Activated T-helper 17 cell treated with anti-CD3 and anti-CD28 coated beads, Interleukin-2, amount 50 U/mL, for 72 hours (primary cell): Measurements from ENCODE around the gene CDT1. TPM values are rescaled to one million over a fixed set of nuclear protein-coding genes. Genes with fewer than 3 reads are reported as not detected.

Experiments
- ATAC-seq: fragments of 150-1000 bp; cut with Tn5 transposase; replicated peaks from 2 replicates; pipeline ENCODE4 v1.10.0; 2021; ENCODE audit warnings: mild to moderate bottlenecking, moderate library complexity
- H3K27ac Mint-ChIP-seq: one replicate; pipeline ENCODE4 v1.8.0; 2022; ENCODE audit warnings: mixed read lengths
- H3K27me3 Mint-ChIP-seq: one replicate; pipeline ENCODE4 v1.8.0; 2022; ENCODE audit warnings: mixed read lengths
- H3K36me3 Mint-ChIP-seq: one replicate; pipeline ENCODE4 v1.8.0; 2022; ENCODE audit warnings: low read depth, mild to moderate bottlenecking, mixed read lengths
- H3K4me1 Mint-ChIP-seq: one replicate; pipeline ENCODE4 v1.8.0; 2022; ENCODE audit warnings: mixed read lengths
- H3K4me3 Mint-ChIP-seq: one replicate; pipeline ENCODE4 v1.8.0; 2022; ENCODE audit warnings: mild to moderate bottlenecking, mixed read lengths
- H3K9me3 Mint-ChIP-seq: one replicate; pipeline ENCODE4 v1.8.0; 2022; ENCODE audit warnings: mixed read lengths
- total RNA-seq, 2 donors: library from RNA; stranded (reverse); gene quantifications; one replicate each; pipeline ENCODE4 v1.2.3, GENCODE V29; 2022

Gene CDT1
- total RNA-seq, 2 donors from 2014 or later: 96.6 to 141 TPM

DNA sequence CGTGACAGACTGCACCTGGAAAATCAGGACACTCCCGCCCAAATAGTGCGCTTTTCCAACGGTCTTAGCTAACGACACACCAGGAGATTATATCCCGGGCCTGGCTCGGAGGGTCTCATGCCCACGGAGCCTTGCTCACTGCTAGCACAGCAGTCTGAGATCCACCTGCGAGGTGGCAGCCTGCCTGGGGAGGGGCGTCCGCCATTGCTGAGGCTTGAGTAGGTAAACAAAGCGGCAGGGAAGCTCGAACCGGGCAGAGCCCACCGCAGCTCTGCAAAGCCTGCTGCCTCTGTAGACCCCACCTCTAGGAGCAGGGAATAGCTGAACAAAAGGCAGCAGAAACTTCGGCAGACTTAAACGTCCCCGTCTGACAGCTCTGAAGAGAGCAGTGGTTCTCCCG is 48.0 kb downstream of the CDT1 start:
- no peaks in the 10 kb centered on the region for H3K27me3 Mint-ChIP-seq
- no peaks in the 10 kb centered on the region for H3K36me3 Mint-ChIP-seq
- no peak overlapping the region for H3K4me3 Mint-ChIP-seq
- H3K4me1 Mint-ChIP-seq: peaks cover 9% of the 10 kb centered on the region
- no peak for ATAC-seq
- no peaks in the 10 kb centered on the region for H3K9me3 Mint-ChIP-seq
- no peak overlapping the region for H3K27ac Mint-ChIP-seq

DNA sequence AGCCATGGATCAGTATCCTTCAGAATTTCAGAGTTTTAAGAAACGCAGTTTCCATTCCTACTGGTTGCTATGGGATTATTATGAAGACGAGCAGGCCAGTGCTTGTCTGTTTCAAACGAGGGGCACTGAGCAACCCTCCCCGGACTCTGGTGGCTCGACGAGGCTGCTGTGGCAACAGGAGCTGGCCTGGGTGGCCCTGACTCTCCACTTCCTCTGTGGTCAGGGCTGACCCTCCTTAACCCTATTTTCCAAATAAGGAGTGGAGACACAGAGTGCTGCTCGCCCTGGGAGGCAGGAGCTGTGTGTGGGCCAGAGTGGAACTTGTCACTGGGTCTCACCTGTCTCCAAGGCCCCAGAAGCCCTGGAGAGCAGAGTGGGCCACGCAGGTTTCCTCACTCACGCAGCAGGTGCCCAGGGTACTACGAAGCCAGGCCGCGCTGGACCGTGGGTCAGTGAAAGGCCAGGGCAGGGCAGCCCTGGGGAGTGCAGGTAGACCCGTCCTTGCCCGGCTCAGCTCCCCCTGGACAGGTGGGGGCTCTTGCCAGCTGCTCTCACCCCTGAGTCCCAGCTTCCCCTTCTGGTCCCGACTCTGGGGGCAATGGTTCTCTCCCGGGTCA is 49.8 kb downstream of the CDT1 start:
- Mint-ChIP-seq H3K9me3 (no peaks in the 10 kb centered on the region), H3K27ac (no peak overlapping the region), H3K27me3 (no peaks in the 10 kb centered on the region), H3K4me1 (peaks cover 14% of the 10 kb centered on the region), H3K4me3 (no peak overlapping the region), H3K36me3 (peaks cover 11% of the 10 kb centered on the region)
- ATAC-seq: no peak

DNA sequence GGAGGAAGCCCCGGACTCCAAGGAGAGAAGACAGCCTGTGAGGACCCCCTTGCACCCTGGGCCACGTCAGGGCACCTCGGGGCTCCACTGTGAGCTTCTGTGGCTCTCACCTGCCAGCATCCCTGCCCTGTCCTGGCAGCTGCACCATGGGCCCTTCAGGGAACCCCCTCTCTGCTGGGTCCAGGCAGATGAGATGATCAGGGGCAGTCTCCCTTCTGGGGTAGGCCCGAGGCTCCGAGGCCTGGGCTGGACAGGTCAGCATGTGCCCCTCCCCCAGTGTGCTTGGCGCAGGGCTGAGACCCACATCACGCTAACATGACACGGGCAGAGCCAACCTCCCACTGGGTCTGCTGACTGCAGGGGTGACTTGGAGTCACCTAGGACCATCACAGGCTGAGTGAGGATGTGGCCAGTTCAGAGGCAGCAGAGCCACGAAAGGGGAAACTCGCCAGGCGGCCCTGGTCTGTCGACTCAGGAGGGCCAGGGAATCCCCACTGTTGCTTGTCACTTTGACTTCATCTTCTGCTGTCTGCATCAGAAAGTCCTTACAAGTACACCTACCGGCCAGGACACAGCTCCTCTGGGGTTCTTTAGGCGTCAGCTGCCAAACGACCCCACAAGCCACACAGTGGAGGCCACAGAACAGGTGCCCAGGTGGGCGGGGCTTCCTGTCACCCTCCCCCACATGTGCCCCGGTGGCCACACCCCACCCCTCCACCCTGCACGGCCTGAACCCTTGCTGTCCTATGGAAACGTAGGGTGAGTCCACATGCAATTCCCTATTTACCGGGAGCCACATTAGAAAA is 50.9 kb downstream of the CDT1 start:
- ATAC-seq: peak; percentile 51
- H3K27me3 Mint-ChIP-seq: no peaks in the 10 kb centered on the region
- H3K9me3 Mint-ChIP-seq: no peaks in the 10 kb centered on the region
- peak overlapping the region; percentile 78 for H3K27ac Mint-ChIP-seq
- H3K4me1 Mint-ChIP-seq: peaks cover 14% of the 10 kb centered on the region
- peaks cover 20% of the 10 kb centered on the region for H3K36me3 Mint-ChIP-seq
- H3K4me3 Mint-ChIP-seq: peak overlapping the region; percentile 61

GRCh38 chr16:88855176-88855575 is 51.6 kb downstream of the CDT1 start:
- ATAC-seq: no peak
- H3K4me3 Mint-ChIP-seq: peak overlapping the region; percentile 61
- H3K4me1 Mint-ChIP-seq: peaks cover 14% of the 10 kb centered on the region
- H3K36me3 Mint-ChIP-seq: peaks cover 26% of the 10 kb centered on the region
- H3K27ac Mint-ChIP-seq: peak overlapping the region; percentile 78
- no peaks in the 10 kb centered on the region for H3K9me3 Mint-ChIP-seq
- H3K27me3 Mint-ChIP-seq: no peaks in the 10 kb centered on the region

GRCh38 chr16:88855736-88856121 is 52.1 kb downstream of the CDT1 start:
- ATAC-seq: no peak
- H3K27me3 Mint-ChIP-seq: no peaks in the 10 kb centered on the region
- H3K4me1 Mint-ChIP-seq: peaks cover 14% of the 10 kb centered on the region
- H3K36me3 Mint-ChIP-seq: peaks cover 30% of the 10 kb centered on the region
- no peak overlapping the region for H3K27ac Mint-ChIP-seq
- no peaks in the 10 kb centered on the region for H3K9me3 Mint-ChIP-seq
- peak overlapping the region; percentile 61 for H3K4me3 Mint-ChIP-seq

DNA sequence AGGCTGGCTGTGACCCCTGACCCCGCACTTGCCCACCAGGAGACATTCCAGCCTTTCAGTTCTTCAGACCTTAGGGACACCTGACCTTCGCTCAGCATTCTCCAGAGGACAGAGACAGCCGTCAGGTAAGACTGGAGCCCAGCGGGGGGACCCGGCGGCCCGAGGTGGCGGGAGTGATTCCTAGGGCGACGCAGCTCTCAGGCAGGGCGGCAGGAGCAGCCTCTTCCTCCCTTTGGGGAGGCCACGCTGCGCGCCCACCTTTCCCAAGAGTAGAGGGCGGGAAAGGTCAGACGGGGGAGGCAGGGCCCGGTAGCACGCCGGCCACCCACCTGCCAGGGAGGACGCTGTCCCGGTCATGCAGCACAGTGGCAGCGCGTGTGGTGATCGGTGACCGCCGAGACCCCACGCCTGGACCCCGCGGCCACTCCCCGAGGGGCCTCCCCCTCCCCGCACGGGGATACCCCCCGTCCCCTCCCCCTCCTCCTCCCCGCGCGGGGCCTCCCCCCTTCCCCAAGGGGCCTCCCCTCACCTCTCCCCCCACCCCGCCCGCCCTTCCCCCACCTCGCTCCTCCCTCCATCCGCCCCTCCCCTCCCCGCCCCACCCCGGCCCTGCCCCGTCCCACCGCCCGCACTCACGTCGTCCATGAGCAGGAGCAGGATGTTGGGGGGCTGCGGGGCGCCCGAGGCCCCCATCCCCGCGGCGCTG is 52.7 kb downstream of the CDT1 start:
- Mint-ChIP-seq H3K4me3 (peak overlapping the region; percentile 95), H3K27me3 (no peaks in the 10 kb centered on the region), H3K4me1 (peaks cover 14% of the 10 kb centered on the region), H3K36me3 (peaks cover 35% of the 10 kb centered on the region), H3K9me3 (no peaks in the 10 kb centered on the region), H3K27ac (no peak overlapping the region)
- peak; percentile 57 for ATAC-seq

GRCh38 chr16:88856828-88857727 is 53.5 kb downstream of the CDT1 start, which contains the start of the genes GALNS and TRAPPC2L:
TSS of gene GALNS (minus strand) at chr16:88856947. CDS start at chr16:88856877, 70 bp downstream.
TSS of gene TRAPPC2L (plus strand) at chr16:88857127. CDS start at chr16:88857151, 24 bp downstream.
- peak within 1 kb of the TSS; percentile 96 for H3K27ac Mint-ChIP-seq
- H3K4me1 Mint-ChIP-seq: peaks cover 14% of the 10 kb centered on the region
- peak; percentile 86 for ATAC-seq
- H3K9me3 Mint-ChIP-seq: no peaks in the 10 kb centered on the region
- peaks cover 35% of the 10 kb centered on the region for H3K36me3 Mint-ChIP-seq
- no peaks in the 10 kb centered on the region for H3K27me3 Mint-ChIP-seq
- peak within 1 kb of the TSS; percentile 95 for H3K4me3 Mint-ChIP-seq

DNA sequence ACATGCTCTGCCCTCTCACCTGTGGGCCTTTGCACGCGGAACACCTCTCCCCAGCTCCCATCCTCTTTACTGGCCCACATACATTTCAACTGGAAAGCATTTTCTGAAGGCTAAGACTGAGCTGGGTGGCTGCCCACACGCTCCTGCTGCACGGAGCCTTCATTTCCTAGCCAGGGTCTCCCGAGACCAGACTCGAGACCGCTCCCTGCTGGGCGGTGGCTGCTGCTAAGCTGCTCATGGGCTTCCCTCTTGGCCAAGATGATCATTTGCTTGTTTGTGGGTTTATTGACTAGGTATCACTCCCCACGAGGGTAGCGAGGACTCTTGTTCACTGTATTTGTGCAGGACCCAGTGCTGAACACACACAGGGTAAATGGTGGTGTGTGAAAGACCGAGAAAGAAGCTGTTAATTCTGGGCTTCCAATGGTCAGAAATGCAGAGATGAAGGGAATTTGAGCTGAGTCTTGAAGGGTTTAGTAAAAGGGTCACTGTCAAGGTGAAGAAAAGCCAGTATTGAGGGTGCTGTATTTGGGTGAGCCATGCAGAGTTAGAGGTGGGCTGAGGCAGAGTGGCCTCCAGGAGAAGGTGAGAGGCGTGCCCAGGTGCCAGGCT is 54.2 kb downstream of the CDT1 start:
- H3K27me3 Mint-ChIP-seq: no peaks in the 10 kb centered on the region
- ATAC-seq: peak; percentile 59
- peak overlapping the region; percentile 96 for H3K27ac Mint-ChIP-seq
- peaks cover 14% of the 10 kb centered on the region for H3K4me1 Mint-ChIP-seq
- H3K9me3 Mint-ChIP-seq: no peaks in the 10 kb centered on the region
- peaks cover 35% of the 10 kb centered on the region for H3K36me3 Mint-ChIP-seq
- H3K4me3 Mint-ChIP-seq: peak overlapping the region; percentile 95

Other genes with a start within 250 kb of the CDT1 start
- gene ZC3H18, start 233.4 kb upstream of the CDT1 start, total RNA-seq: 100 to 1,000 TPM; 103 TPM
- gene IL17C, start 165.2 kb upstream of the CDT1 start, total RNA-seq: under 1 TPM; 0.42 to 0.56 TPM
- 100 to 1,000 TPM; 242 to 290 TPM for gene CYBA, start 152.7 kb upstream of the CDT1 start, total RNA-seq
- 10 to 100 TPM; 84.3 to 93.2 TPM for gene MVD, start 140.7 kb upstream of the CDT1 start, total RNA-seq
- 1 to 10 TPM; 5.9 to 6.7 TPM for gene SNAI3, start 117.3 kb upstream of the CDT1 start, total RNA-seq
- gene RNF166, start 97.4 kb upstream of the CDT1 start, total RNA-seq: 100 to 1,000 TPM in 1 of 2 donors, 10 to 100 TPM in 1; 57.1 to 119 TPM
- 10 to 100 TPM; 19.8 to 31.8 TPM for gene CTU2, start 97.3 kb upstream of the CDT1 start, total RNA-seq
- gene PIEZO1, start 18.6 kb upstream of the CDT1 start, total RNA-seq: 100 to 1,000 TPM; 197 to 326 TPM
- 100 to 1,000 TPM; 132 to 139 TPM for gene APRT, start 8.1 kb downstream of the CDT1 start, total RNA-seq
- 10 to 100 TPM; 37.6 to 73.0 TPM for gene GALNS, start 53.2 kb downstream of the CDT1 start, total RNA-seq
- 10 to 100 TPM; 51.1 to 73.9 TPM for gene TRAPPC2L, start 53.3 kb downstream of the CDT1 start, total RNA-seq
- gene PABPN1L, start 62.9 kb downstream of the CDT1 start, total RNA-seq: not detected
- under 1 TPM in 1 of 2 donors, not detected in 1; 0.19 TPM for gene CBFA2T3, start 173.4 kb downstream of the CDT1 start, total RNA-seq